HG03066 (cell line): ENCODE data around the gene FAR1.
"Not testable (repeated sequence)": the region's sequence is repeated elsewhere in the genome, so short reads cannot be mapped to it uniquely, and the experiment has no call there.

ENCODE experiments used
- ATAC-seq: cut with Tn5 transposase; IDR thresholded peaks from one replicate; pipeline ENCODE4 v1.9.1; 2021; ENCODE audit warnings: low read depth; ENCODE audit not compliant: unreplicated experiment

Gene FAR1, protein sequence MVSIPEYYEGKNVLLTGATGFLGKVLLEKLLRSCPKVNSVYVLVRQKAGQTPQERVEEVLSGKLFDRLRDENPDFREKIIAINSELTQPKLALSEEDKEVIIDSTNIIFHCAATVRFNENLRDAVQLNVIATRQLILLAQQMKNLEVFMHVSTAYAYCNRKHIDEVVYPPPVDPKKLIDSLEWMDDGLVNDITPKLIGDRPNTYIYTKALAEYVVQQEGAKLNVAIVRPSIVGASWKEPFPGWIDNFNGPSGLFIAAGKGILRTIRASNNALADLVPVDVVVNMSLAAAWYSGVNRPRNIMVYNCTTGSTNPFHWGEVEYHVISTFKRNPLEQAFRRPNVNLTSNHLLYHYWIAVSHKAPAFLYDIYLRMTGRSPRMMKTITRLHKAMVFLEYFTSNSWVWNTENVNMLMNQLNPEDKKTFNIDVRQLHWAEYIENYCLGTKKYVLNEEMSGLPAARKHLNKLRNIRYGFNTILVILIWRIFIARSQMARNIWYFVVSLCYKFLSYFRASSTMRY

DNA sequence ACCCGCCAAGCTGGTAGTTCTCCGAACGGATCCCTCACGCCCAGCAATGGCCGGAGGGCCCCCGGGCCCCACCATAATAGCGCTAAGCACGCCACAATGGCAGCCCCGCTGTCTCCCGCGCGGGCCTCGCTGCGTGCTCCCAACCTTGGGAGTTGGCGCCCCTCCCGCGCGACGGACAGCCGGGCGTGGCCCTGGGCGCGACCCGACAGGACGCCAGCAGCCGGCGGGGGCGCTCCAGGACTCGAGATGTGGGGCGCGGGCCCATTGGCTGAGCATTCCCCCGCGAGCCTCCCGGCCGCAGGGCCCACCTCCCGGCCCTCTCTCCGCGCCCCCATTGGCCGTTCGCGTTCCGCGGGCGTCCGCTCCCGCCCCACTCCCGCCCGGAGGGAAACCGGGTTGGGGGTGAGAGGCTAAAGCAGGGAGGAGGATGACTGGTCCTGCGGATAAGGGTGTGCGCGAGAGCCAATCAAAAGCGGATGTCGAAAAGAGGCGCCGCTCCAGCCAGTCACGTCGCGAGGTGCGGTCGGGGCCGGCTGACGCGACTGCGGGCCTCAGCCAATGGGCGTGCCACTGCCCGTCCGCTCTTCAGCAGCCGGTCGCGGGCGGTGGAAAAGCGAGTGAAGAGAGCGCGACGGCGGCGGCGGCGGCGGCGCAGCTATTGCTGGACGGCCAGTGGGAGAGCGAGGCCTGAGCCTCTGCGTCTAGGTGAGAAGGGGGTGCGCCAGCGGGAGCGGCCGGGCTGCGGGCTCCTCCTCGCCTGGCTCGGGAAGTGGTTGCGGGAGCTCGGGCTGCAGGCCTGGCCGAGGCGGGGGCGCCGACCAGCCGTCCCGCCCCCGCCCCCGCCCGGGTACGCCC is at the start of gene FAR1:
Gene FAR1, plus strand, starts transcription at position 567 of the 855 bp plus-strand sequence. CDS start 26,098 bp downstream, outside the sequence.
- ATAC-seq, result peak; percentile 88

DNA sequence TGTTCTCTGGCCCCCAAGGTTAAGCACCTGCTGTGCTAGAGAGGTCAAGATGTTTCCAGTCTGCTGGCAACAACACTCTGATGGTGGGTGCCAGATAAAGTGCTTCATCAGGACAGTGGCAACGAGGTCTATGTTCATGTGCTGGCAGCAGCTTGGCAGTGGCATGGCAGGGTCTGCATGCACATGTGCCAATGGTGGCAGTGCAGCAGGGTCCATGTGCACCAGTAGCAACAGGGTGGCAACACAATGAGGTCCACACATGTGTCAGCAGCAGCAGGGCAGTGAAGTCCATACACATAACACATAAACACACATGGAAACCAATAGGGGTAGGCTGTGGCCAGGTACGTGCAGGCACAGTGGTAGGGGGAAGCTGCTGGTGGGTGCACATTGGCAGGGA is 48.4 kb upstream of the FAR1 start:
- no peak for ATAC-seq

DNA sequence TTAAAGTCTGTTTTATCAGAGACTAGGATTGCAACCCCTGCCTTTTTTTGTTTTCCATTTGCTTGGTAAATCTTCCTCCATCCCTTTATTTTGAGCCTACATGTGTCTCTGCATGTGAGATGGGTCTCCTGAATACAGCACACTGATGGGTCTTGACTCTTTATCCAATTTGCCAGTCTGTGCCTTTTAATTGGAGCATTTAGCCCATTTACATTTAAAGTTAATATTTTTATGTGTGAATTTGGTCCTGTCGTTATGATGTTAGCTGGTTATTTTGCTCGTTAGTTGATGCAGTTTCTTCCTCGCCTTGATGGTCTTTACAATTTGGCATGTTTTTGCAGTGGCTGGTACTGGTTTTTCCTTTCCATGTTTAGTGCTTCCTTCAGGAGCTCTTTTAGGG is 41.6 kb upstream of the FAR1 start:
- ATAC-seq, result not testable (repeated sequence)

DNA sequence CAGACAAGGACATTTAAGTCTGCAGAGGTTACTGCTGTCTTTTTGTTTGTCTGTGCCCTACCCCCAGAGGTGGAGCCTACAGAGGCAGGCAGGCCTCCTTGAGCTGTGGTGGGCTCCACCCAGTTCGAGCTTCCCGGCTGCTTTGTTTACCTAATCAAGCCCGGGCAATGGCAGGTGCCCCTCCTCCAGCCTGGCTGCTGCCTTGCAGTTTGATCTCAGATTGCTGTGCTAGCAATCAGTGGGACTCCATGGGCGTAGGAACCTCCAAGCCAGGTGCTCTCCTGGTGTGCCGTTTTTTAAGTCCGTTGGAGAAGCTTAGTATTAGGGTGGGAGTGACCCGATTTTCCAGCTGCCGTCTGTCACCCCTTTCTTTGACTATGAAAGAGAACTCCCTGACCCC is 39.8 kb upstream of the FAR1 start:
- not testable (repeated sequence) for ATAC-seq

DNA sequence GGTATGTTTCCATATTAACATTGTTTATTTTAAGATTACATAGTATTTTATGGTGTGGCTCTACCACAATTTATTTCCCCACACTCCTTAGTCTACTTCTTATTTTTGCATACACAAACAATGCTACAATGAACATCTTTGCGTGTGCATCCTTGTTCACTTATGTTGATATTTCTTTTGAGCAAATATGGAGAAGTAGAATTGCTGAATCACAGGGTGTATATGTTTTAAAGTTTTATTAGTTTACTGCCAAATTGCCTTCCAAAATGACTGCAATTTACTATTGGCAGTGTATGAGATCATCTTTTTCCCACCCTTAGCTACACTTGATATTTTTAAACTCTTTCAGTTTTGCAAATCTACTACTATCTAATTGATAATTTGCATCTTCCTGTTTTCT is 38.7 kb upstream of the FAR1 start:
- ATAC-seq, result no peak

DNA sequence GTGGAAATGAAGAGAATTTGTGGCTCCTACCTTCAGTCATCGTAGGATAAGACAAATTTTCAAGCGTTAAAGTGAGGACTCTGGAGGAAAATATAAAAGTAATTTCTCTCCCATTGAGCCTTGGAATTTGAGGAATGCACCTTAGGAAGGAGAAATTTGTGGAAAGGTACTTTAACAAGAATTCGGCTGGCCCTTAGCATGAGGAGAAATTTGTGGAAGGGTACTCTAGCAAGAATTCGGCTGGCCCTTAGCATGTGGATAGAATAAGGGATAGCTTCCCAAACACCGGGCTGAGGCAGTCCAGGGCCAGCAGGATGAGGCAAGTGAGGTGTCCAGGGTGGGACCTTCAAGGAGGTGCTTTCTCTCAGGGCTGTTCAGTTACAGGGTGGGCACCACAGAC is 33.2 kb upstream of the FAR1 start:
- ATAC-seq, result no peak

DNA sequence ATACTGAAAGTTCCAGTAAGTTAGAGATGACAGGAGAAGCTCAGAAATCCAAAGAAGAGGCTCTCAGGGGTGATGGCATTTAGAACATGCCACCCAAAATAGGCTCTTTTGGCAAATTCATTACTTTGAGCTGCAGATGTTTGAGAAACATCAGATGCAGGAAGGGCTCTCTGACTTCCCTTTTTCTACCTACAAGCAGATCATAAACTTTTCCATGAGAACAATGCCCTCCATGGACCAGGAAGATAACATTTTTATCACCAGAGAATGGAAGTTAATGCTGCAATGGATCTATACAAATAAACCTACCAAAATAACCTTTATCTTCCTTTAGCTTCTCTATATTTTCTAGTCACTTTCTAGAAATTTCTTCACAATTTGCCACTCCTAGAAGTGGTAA is 32.7 kb upstream of the FAR1 start:
- ATAC-seq, result no peak

DNA sequence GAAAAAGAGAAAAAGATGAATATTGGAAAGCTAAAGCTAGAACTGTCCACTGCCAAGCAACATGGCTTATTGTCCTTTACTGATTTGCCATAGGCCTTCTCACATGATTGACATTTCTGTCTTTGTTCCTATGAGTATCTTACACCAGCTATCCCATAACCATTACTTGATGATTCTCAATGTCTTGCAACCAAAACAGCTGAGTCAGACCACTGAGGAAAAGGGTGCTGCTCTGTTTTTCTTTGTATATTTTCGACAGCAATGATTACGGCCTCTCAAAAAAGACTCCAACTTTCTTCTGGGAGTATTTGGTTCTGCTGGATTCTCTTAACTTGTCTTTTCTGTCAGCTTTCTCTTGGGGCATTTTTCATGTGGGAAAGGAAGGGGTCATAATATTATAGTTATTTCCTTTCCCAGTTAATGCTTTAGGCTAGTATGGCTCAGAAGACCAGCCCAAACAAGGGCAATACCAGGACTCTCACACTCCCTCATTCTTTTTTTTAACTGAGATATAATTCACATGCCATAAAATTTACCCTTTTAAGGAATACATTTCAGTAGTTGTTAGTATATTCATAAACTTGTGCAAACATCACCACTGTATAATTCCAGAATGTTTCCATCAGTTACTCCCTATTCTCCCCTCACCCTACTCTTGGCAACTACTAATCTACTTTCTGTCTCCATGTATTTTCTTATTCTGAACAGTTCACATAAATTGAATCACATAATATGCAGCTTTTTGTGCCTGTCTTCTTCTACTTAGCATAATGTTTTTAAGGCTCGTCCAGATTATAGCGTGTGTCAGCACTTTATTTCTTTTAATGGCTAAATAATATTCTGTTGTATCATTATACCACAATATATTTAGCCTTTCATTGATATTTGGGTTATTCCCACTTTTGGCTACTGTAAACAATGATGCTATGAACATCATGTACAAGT is 31.1 kb upstream of the FAR1 start:
- no peak for ATAC-seq

DNA sequence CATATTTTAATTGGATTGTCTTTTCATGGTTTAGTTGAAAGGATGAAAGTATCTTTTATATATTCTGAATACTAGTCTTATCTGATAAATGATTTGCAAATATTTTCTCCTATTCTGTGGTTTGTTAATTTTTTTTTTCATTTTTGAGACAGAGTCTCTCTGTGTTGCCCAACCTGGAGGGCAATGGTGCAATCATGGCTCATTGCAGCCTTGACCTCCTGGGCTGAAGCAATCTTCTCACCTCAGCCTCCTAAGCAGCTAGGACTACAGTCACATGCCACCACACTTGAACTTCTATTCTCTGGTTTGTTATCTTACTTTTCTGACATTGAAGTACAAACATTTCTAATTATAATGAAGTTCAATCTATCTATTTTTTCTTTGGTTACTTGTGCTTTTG is 30.0 kb upstream of the FAR1 start:
- ATAC-seq, result no peak

DNA sequence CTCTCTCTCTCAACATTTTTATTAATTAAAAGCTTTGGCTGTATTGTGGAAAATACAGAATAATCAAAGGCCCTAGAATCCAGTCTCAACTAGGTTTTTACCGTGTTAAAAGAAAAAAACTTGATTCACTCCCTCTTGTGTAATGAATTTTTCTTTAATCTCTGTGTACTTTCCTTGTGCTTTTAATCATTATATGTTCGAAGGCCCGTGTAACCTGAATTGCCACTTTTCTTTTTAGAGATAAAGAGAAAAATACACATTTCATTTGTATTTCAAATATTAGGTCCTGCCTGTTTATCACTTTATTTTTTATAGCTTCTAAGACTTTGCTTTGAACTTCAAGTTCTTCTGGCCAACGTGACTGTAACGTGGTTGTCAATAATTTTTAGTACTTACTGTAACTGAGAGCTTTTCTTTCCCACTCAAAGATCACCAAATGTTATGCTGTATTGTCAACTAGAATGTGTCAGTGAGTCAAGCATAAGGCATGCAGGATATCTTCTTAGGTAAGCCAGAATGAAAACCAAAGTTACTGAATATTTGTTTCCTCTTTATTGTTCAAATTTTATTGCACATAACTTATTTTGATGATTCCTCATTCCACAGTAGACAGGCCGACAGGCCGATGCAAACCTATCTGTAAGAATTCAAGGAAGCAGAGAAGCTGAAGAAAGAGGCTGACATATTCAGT is 23.3 kb upstream of the FAR1 start:
- no peak for ATAC-seq

DNA sequence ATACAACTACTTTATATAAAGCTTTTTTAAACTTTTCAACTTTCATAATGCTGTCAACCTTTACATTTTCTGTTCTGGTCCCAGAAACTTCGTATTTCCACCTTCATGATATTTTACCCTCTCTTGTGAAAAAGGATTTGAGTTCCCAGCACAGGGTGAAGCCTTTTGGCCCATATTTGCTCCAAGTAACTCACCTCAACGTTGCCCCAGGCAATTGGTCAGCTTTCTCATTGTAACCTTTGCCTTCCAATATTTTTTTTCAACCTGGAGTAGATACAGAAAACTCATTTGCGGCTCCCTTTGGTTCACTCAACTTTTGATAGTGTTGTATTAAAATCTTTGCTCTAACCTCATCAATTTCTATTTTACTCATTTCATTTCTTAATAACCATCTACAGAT is 21.1 kb upstream of the FAR1 start:
- ATAC-seq, result no peak

DNA sequence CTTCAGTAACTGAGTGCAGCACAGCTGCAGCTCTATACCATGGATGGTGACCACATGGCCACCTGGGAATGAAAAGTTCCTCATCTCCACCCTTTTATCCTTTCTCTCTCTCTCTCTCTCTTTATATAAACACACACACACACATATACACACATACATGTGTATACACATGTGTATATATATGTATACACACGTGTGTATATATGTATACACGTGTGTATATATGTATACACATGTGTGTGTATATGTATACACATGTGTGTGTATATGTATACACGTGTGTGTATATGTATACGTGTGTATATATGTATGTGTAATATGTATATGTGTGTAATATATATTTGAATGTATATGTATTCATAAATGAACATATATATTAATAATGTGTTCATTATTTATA is 18.8 kb upstream of the FAR1 start:
- ATAC-seq, result no peak

DNA sequence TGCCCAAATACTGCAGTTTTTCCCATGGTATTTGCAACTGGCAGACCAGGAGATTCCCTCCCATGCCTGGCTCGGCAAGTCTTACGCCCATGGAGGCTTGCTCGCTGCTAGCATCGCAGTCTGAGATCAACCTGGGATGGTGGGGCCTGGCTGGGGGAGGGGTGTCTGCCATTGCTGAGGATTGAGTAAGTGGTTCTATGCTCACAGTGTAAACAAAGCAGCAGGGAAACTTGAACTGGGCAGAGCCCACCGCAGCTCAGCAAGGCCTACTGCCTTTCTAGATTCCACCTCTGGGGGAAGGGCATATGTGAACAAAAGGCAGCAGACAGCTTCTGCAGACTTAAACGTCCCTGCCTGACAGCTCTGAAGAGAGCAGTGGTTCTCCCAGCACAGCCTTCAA is 17.0 kb upstream of the FAR1 start:
- ATAC-seq, result not testable (repeated sequence)

DNA sequence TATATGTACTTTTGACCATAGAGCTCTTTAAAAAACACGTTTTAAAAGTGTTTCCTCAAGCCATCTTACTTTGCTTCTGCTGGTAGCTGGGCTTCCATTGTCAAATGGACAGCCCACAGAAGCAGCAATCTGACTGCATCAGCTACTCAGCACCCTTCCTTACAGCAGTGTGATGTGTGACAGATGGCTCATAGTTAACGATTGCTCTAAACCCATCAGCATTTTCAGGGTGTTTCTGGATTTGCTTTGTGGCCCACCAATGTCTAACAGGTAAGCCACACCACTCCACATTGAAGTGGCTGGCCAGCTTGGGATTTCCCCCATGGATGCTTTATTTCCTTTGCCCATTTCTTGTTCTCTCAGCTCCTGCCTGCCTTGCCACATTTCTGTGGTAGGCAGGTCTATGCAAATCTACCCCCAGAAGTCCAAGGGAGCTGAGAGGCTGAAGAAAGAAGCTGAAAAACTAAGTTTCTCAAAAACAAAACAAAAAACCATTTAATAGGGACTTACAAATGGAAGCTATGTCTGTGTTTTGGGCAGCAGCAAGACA is 7.3 kb upstream of the FAR1 start:
- no peak for ATAC-seq

DNA sequence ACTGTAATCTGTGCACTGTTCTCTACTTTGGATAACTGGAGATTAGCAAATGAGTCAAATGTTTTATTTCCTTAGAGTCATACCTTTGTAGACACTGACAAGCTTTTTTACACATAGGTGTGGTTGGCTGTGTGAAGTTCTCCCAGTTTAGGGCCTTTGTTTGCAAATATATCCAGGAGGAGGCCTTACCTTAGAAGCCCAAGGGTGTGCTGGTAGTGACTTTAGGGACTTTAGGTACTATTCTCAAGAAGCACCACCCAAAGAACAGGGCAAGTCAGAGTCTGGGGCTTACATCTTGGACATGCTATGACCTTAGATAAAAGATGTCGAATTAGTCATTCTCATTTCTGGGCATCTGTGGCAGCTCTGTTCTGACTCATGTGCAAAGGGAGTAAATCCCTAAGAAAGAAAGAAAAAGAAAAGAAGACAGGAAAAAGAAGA is 4.8 kb upstream of the FAR1 start:
- no peak for ATAC-seq

DNA sequence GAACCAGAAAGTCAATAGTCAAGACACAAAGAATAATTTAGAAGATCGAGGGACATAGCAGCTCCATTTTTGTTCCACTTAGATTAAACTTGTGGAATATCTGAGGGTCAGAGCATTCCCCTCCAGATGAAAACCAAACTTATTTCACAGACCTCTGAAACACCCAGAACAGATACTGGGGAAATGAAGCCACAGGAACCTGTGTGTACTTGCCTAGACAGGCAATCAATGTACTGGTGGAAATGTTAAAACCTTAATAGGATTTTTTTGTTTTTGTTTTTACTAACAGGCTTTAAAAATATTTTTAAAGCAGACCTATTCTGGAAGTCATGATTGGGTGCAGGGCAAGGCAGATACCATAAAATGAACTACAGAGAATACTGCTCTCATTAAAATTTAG is 4.1 kb upstream of the FAR1 start:
- no peak for ATAC-seq

DNA sequence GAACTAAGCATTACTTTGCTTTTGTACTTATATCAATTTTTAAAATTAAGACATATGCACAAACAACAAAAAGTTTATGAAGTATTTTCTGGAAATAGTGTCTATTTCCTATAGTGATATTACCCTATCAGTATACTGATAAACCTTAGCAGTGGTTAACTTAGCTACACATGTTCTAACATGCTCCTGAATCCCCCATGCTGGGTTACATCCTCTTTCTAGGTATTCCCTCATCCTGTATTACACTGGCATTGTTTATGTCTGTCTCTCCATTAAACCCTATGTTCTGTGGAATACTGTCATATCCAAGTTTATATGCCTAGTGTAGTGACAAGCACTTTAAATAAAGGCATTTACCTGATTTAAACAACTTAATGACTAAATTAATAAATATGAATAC is 1.8 kb upstream of the FAR1 start:
- ATAC-seq, result no peak

DNA sequence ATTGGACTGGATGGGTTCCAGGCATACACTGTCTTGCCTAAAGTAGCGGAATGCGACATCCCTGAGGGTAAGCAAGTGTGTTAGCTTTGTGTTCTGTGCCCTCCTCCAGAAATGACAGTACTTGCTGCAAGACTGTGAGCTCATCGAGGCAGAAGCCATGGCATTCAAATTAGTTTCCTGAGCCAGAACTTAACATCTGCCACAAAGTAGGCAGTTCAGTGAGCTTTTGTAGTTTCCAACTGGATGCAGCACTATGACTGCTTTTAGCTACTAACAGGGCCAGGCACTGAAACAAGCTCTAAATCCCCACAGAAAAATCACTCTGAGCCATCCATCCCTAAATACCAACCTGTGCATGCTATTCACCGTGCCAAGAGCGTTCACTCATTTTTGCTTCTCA is 1.2 kb upstream of the FAR1 start:
- ATAC-seq, result no peak

DNA sequence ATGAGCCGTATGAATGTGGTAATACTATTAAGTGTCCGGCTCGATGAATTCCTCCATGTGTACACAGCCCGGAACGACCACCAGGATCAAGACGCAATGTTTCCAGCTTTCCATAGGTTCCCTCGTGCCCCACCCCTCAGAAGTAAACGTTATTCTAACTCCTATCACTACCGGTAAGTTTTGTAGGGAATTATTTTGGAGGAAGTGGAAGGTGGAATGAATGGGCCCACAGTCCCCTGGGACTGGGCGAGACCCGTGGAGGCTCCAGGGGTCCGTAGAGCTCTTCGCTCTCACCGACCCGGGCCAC is 720 bp upstream of the FAR1 start:
- no peak for ATAC-seq
